HG03460 (cell line): ENCODE data around the gene MTA1.

ENCODE experiments used
- ATAC-seq: cut with Tn5 transposase; IDR thresholded peaks from one replicate; pipeline ENCODE4 v1.9.1; 2021; ENCODE audit not compliant: unreplicated experiment

MTA1 gene

GRCh38 chr14:105442125-105442524 lies 22.5 kb downstream of the MTA1 start:
- ATAC-seq = no peak

DNA sequence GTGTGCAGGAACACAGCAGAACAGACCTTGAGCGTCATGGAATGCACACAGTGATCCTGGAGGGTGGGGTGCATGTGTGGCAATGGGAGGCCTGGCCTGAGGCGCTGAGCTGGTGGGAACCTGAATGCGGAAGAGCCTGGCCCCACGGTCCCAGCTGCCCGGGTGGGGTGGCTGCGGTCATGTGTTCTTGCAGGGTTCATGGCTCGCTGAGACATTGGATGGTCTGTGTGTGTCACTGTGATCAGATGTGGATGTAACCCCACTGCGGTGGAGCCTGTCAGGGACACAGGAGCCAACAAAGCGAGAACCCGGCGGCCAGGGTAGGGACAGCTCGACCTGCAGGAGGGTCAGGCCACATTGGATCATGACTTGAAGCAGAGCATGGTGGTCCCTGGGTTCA lies 23.2 kb downstream of the MTA1 start:
- no peak for ATAC-seq

- no peak for ATAC-seq
Observed at GRCh38 chr14:105444859-105445258, 25.2 kb downstream of the MTA1 start.

GRCh38 chr14:105445290-105445689 lies 25.7 kb downstream of the MTA1 start:
- no peak for ATAC-seq

GRCh38 chr14:105445901-105446845 lies 26.5 kb downstream of the MTA1 start:
- no peak for ATAC-seq

DNA sequence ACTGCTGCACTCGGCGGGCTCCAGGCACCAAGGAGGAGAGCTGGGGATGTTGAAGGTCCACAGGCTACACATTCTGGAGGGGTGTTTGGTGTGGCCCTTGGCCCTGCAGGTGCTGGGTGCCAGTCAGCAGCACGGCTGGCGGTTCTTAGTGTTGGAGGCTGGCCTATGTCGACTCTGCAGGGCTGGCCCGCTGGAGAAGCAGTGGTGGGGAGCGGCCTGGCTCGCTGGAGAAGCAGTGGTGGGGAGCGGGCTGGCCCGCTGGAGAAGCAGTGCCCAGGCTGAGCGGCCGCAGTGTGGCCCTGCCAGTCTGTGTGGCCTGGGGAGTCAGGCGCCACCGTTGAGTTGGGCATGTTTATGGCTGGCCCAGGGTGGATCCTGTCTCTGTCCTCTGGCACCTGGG lies 27.3 kb downstream of the MTA1 start:
- ATAC-seq = no peak

GRCh38 chr14:105447651-105448640 lies 28.3 kb downstream of the MTA1 start:
- ATAC-seq = no peak

GRCh38 chr14:105448706-105449111 lies 29.1 kb downstream of the MTA1 start:
- ATAC-seq = no peak

DNA sequence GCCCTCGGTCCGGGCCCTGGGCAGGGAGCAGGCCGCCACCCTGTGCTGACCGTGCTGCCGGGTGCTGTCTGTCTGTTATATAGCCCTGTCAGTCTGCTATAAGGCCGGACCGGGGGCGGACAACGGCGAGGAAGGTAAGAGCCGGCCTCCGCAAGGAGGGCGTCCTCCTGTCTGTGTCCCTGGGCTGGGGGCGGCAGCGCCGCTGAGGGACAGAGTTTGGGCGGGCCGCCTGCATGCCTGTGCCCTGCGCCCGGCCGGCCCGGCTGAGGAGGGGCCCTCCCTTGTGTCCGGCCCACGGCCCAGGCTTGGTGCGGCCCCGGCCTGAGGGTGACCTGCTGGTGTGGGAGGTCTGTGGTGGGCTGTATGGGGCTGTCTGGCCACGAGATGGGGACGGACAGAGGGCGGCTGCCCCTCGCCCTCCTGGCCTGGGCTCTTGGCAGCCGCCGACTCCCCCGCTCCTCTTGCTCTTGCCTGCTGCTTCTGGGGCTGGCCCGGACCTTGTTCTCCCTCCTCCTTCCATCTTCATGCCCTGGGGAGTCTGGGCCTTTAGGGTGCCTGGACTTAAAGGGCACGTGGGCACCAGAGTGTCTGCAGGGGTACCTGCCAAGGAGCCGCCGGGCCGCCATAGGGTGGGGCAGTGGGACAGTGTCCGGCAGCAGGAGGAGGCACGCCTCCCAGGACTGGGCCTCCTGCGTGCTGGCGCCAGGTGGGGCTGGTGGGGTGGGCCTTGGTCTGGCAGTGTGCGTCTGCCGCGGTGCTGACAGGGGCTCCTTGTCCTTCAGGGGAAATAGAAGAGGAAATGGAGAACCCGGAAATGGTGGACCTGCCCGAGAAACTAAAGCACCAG lies 29.9 kb downstream of the MTA1 start:
- ATAC-seq = no peak

DNA sequence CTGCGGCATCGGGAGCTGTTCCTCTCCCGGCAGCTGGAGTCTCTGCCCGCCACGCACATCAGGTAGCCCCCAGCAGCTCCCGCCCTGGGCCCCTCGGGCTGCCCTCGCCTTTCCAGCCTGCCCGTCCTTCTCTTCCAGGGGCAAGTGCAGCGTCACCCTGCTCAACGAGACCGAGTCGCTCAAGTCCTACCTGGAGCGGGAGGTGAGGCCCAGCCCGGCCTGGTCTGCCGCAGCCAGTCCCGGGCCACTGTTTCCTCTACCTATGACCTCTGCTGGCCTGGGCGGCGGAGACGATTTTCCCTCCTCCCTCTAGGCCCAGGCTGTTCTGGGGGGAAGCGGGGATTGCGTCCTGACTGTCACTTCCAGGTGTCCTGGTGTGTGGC lies 30.5 kb downstream of the MTA1 start:
- no peak for ATAC-seq

- no peak for ATAC-seq
Observed at GRCh38 chr14:105450864-105451720, 31.5 kb downstream of the MTA1 start.

DNA sequence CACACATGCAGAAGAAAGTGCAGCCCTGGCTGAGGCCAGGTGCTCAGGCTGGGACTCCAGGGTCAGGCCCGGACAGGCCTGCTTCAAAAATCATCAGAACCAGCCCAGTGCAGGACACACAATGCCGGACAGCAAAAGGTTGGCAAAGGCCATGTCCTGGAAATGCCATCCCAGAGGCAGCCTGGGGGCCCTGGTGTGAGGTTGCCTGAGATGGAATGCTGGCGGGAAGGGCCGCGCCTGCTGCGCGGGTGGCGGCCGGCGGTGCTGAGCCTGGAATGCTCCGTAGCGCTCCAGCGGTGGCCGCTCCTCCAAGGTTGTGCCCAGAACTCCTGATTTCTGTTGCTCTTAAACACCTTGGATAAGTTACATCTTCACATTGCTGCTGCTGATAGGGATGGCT lies 33.3 kb downstream of the MTA1 start:
- no peak for ATAC-seq

DNA sequence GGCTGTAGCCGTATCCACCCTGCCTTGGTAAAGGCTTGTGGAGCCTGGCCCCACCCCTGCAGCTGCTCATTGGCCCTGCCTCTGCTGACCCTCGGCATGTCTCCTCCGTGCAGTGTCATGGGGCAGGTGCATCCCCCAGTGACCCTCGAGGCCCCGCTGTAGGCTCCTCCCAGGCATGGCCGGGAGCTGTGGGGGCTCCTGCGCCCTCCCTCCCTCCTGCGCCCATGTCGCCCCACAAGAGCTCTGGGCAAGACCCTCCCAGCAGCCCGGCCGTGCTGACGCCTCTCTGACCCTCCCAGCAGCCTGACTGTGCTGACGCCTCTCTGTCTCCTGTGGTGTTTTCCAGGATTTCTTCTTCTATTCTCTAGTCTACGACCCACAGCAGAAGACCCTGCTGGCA lies 34.2 kb downstream of the MTA1 start:
- no peak for ATAC-seq

GRCh38 chr14:105455086-105455640 lies 35.5 kb downstream of the MTA1 start:
- ATAC-seq = no peak

DNA sequence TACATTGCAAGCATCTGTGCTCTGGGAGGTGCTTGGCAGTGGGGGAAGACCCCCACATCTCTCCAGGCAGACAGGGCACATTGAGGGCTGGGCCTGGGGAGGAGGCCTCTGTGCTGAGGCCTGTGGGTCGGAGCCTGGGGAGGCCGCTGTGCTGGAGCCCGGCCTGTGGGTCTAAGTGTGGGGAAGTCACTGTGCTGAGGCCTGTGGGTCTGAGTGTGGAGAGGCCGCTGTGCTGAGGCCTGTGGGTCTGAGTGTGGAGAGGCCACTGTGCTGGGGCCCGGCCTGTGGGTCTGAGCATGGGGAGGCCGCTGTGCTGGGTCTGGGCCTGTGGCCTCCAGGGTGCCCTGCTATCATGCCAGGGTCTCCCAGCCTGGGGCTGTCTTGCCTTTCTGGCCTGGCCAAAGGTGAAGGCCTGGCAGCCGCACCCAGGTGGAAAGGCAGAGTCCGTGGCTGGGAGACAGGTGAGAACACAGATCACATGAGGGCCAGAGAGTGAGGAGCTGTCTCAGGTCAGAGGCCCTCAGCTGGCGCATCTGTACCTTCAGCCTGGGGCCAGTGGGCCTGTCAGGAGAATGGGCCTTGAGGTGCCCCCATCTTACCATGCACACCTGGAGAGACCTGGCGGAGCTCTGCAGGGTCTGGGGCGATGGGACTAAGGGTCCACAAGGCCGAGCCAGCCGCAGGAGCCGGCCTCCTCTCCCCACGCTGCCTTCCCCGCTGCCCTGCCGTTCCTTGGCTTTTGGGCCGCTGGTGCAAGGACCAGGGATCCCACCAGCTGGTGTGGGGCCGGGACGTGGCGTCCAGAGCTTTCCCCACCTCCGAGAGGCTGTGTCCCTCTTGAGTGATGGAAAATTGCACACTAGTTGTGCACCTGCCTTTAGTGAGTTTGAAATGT lies 36.4 kb downstream of the MTA1 start:
- ATAC-seq = no peak

- no peak for ATAC-seq
Observed at GRCh38 chr14:105456736-105457617, 37.4 kb downstream of the MTA1 start.

- ATAC-seq = no peak
Observed at GRCh38 chr14:105458010-105458409, 38.4 kb downstream of the MTA1 start.

- no peak for ATAC-seq
Observed at GRCh38 chr14:105458571-105458970, 38.9 kb downstream of the MTA1 start.
